ENCODE data around the gene TMEM200B. TPM values are rescaled to one million over a fixed set of nuclear protein-coding genes. Genes with fewer than 3 reads are reported as not detected.
"Not testable (repeated sequence)": the region's sequence is repeated elsewhere in the genome, so short reads cannot be mapped to it uniquely, and the experiment has no call there.

TMEM200B gene
- polyA plus RNA-seq, 12 donors: 4.4 to 11.1 (median 6.7) TPM; not detected in 1

DNA sequence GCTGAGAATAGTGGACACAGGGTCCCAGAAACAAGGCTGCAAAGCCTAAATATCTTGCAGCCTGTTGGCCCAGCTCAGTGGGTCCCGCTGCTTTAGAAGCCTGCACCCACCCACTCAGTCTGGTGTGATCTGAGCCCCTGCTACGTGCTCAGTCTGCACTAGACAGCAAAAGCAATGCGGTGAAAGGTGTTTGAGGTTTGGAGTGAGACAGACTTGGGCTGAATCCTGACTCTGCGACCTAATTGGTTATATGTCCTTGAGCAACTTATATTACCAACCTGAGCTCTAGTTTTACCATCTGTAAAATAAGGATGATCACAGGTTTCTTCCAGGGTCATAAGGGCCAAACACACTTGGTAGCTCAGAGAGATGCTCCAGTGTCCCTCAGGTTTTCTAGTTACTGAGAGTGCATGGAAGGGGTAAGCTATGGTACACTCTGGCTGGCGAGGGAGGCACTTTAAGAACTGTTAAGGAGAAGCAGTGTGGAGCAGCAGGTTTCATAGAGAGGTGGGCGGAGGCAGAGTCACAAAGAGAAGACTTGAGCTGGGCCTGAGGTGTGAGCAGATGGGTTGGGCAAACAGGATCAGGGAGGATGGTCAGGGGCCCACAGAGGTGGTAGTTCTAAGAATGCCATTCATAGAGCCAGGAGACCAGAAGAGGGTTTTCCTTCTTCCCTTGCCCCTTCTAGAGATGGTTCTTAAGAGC lies 10.1 kb downstream of the TMEM200B start:
- DNase-seq: no peak

DNA sequence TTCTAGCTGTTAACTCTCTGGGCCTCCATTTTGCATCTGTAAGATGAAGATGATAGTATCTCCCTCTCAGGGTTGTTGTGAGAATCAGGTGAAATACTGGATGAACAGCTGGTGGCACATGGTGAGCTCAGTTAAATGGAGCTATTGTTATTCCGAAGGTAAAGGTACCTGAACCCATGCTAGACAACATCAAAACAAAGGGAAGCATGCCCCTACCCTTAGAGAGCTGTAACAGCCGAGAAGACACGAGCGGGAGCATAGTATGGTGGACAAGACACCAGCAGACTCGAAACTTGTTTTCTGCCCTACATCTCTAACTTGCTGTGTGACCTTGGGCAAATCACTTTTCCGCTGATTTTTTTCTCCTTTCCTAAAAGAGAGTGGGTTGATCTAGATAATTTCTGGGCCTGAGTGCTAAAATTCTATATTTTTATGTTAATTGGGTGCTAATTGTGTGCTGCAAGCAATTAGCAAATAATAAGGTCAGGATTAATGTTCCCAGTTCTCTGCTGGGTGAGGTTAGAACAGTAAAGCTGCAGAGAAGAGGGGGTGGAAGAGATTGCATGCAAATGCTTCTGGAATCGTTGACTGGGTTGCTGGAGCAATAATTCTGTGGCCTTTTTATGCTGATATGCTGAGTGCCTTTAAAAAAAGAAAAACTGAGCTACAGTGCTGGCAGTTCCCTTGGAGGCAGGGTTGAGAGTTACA lies 10.8 kb downstream of the TMEM200B start:
- DNase-seq: no peak

DNA sequence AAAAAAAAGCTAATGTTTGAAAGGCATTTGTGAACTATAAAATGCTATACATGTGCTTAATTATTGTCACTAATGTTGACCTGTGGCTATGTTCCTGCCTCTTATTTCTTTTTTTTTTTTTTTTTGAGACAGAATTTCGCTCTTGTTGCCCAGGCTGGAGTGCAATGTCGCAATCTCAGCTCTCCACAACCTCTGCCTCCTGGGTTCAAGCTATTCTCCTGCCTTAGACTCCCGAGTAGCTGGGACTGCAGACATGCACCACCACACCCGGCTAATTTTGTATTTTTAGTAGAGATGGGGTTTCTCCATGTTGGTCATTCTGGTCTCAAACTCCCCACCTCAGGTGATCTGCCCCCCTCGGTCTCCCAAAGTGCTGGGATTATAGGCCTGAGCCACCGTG lies 15.7 kb downstream of the TMEM200B start:
- not testable (repeated sequence) for DNase-seq

DNA sequence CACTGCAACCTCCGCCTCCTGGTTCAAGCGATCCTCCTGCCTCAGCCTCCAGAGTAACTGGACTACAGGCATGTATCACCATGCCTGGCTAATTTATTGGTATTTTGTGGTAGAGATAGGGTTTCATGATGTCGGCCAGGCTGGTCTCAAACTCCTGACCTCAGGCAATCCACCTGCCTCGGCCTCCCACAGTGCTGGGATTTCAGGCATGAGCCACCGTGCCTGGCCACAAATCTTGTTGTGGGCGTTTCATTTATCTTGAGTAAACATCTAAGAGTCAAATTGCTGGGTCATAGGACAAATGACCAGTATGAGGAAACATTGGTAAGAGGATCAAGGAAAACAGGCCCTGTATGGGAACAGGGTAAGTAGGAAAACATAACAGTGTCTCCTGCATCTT lies 17.9 kb downstream of the TMEM200B start:
- no peak for DNase-seq

DNA sequence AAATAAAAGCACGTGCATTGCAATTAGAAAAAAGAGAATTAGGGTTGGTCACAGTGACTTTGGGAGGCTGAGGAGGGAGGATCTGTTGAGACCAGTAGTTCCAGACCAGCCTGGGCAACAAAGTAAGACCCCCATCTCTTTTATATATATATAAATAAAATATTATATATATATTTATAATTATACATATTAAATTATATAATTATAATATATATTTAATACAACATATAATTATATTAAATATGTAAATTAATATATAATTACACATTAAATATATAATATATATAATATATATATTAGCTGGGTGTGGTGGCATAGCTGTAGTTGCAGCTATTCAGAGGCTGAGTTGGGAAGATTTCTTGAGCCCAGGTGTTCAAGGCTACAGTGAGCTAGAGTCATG lies 23.2 kb downstream of the TMEM200B start:
- no peak for DNase-seq

DNA sequence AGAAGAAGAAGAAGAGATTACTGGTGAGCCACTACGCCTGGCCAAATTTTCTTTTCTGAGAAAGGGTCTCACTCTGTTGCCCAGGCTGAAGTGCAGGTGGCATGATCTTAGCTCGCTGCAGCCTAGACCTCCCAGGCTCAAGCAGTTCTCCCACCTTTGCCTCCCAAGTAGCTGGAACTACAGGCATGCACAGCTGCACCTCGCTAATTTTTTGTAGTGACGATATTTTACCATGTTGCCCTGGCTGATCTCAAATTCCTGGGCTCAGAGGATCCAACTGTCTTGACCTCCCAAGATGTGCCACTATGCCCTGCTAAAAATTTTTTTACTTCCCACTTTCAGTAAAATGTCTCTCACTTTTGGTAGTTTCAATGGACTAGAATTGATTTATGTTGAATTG lies 24.4 kb downstream of the TMEM200B start:
- no peak for DNase-seq

DNA sequence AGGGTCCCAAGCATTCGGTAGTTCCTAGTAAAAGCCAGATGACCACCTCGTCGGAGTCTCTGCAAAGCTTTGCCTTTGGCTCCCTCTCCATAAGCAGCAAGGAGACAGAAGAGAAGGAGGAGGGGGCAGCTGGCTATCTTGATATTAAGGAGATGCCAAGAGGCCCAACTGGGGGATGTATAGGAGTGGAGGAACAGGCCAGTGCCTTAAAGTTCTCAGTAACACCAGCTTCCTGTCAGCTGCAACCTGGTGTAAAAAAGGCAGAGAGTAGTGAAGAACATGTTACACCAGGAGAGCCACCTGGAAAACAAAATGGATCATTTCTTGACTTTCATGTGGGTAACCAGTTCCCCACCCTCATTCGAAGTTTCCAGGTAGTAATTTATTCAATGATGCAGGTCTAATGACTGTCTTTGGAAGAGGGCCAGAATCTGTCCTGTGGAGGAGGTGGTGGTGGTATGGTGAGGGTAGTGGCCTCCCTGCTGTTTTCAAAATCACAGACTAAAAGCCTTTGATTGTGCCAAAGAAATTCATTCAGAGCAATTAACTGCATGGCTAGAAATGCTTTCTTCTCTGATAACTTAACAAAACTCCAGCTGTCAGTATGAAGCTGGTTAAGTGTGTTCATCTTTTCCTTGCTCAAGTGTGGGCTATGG lies 27.3 kb downstream of the TMEM200B start:
- DNase-seq: no peak

DNA sequence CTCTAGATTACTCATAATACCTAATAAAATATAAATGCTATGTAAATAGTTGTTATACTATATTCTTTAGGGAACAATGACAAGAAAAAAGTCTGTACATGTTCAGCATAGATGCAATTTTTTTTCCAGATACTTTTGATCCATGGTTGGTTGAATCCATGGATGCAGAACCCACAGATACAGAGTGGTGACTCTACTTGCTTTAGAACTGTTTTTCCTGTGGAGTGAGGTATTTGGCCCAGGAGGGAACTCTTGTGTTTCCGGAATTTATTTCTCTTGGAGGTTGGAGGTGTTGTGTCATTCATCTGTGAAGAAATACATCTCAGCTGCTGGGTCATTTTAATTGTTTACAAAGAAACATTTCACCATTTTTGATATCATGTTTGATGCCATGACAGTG lies 28.7 kb downstream of the TMEM200B start:
- no peak for DNase-seq

DNA sequence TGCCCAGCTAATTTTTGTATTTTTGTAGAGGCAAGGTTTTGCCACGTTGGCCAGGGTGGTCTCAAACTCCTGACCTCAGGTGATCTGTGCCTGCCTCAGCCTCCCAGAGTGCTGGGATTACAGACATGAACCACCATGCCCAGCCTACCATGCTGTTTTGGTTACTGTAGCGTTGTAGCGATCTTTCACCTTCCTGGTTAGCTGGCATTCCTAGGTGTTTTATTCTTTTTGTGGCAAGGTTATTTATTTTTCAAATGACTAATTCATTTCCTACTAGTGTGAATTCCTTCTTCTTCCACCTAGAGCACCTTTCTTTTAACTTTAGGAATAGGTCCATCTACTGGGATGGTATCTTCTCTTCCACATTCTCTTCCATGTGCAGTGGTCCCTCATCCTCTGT lies 29.3 kb downstream of the TMEM200B start:
- no peak for DNase-seq

DNA sequence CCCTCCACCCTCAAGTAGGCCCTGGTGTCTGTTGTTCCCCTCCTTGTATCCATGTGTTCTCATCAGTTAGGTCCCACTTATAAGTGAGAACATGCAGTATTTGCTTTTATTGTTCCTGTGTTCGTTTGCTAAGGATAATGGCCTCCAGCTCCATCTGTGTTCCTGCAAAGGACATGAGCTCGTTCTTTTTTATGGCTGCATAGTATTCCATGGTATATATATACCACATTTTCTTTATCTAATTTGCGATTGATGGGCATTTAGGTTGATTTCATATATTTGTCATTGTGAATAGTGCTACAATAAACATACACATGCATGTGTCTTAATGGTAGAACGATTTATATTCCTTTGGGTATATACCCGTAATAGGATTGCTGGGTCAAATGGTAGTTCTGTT lies 31.0 kb downstream of the TMEM200B start:
- not testable (repeated sequence) for DNase-seq

DNA sequence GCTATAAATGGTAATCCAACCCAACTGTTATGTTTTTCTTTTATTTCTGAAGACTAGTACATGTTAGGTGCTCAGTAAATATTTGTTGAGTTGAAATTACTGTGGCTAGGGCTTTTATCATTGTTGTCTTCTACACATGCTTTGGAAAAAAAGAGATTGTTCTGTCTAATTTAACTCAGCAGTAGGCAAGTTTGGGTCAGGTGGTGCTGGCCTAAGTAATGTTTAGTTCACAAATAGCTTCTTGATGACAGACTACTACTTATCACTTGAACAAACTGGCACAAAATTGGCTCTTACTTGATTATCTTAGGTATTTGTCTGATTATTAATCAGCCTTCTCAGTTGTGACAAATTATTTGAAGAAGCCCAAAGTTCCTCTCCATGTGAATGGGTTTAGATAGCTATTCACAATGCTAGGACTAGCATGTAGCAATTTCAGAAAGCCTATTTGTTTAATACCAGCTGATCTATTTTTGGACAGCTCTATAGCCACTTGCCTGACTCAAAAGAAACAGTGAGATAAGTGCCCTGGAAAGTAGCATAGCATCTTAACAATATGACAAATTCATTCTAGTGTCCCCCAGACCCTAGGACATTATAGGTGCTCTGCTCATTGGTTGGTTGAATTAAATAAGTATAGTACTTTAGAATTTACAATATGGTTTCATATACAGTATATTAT lies 32.6 kb downstream of the TMEM200B start:
- no peak for DNase-seq

DNA sequence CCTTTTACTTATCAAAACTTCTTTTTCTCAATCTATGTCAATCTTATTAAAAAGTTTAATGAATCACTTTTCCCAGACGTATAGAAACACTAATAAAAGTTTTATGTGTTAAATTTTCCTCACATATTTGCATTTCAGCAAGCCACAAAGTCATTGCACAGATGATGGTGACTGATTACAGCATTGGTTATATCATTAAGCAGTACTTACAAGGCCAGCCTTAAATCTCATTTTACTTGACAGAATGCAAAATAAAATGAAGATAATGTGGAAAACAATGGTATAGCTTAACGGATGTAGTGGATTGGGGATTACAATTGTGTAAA lies 39.5 kb downstream of the TMEM200B start:
- no peak for DNase-seq

DNA sequence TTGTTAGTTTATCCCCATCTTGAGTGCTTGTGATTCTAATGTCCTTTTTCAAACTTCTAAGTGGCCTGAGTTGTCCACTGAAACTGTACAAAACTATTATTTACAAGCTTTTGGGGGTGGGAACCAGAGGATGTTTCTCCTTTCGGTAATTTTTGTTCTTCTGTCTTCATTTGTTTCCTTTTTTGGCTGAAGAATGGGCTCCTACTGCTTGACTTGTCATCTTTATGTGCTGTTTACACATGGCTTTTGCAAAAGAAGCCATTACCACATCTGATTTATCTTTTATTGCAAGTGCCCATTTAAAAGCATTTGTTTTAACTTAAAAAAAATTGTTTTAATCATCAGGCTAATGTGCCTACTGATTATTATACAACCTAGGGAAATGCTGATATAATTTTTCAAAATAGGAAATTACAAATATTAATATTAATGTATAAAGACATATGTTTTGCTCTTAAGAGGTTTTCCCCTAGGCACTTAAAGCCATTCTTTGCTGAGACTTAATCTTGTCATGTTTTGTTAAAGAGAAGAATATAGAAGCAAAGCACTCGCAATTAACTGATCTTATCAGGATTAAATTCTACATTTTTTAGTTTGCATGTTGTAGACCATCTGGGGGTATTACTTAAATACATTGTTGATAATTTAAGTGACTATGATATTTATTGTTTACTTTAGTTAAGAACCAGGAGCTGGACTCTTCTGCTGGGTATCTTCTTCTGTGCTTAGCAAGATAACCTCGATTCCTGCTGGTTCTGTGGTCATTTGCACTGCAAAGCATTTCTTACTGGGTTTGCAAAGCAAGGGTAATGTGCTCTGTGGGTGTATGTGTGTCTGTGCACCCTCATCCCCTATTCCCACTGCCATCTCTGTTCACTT lies 40.1 kb downstream of the TMEM200B start:
- no peak for DNase-seq

DNA sequence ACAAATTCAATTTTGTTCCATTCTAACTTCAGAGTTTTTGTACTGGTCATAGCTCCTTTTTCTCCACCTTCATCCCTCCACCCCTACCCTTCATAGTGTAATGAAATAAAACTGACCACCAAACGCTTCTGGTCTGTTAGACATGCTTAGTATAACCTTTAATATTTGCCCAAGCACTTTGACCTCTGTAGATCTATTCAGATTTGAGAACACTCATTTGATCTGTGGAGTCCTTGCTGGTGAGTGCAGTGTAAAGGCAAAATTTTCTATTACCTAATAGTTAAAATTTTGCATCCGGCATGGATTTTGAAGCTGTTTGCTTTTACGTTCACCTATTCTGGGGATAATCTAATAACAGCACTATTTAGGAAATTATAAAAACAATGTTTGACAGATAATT lies 41.2 kb downstream of the TMEM200B start:
- DNase-seq: no peak

DNA sequence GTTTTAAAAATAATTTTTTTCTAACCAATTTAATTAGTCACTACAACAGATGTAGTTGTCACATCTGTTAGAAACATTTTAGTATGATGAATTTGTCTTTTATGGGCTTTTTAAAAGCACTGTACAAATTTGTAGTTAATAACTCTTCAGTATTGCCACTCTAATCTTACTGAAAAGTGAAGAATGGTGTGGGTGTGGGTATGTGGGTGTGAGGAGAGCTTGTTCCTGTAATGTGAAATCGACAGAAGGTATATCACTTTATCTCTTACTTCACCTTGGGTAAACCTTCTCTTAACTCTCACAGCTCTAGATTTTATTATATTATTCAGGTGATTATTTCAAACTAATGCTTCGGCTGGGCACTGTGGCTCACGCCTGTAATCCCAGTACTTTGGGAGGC lies 42.5 kb downstream of the TMEM200B start:
- DNase-seq: no peak

DNA sequence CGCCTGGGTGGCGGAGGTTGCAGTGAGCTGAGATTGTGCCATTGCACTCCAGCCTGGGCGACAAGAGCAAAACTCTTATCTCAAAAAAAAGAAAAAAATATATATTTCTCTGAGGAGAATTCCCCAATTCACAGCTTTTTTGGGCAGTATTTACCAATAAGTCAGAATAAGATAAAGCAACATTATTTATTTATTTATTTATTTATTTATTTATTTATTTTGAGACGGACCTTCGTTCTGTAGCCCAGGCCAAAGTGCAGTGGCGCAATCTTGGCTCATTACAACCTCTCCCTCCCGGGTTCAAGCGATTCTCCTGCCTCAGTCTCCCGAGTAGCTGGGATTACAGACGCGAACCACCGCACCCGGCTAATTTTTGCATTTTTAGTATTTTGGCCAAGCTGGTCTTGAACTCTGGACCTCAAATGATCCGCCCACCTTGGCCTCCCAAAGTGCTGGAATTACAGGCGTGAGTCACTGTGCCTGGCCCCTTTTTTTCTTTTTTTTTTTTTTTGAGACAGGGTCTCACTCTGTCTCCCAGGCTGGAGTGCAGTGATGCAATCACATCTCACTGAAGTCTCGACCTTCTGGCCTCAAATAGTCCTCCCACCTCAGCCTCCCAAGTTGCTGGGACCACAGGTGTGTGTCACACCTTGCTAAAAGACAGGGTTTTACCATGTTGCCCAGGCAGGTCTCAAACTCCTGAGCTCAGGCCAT lies 43.6 kb downstream of the TMEM200B start:
- DNase-seq: not testable (repeated sequence)

DNA sequence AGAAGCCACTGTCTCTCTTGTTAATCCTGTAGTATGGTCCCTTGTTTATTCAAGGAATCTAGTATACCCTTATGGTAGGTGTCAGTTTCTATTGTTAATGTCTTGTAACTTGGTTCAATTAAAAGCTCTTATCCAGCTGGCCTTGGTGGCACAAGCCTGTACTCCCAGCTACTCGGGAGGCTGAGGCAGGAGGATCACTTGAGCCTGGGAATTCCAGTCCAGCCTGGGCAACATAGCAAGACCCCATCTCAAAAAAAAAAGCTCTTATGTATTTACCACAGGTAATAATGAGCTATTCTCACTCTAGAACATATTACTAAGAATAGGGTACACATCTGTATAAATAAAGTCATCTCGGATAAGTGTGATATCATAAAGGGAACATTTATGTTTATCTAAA lies 46.5 kb downstream of the TMEM200B start:
- DNase-seq: no peak

Measured in muscle of arm (tissue), 12 donors.